ENCODE results near the gene JMJD8. TPM values are rescaled to one million over a fixed set of nuclear protein-coding genes. Genes with fewer than 3 reads are reported as not detected.

Gene JMJD8
- total RNA-seq, 1 donor from 2014 or later, result 34.9 TPM

DNA sequence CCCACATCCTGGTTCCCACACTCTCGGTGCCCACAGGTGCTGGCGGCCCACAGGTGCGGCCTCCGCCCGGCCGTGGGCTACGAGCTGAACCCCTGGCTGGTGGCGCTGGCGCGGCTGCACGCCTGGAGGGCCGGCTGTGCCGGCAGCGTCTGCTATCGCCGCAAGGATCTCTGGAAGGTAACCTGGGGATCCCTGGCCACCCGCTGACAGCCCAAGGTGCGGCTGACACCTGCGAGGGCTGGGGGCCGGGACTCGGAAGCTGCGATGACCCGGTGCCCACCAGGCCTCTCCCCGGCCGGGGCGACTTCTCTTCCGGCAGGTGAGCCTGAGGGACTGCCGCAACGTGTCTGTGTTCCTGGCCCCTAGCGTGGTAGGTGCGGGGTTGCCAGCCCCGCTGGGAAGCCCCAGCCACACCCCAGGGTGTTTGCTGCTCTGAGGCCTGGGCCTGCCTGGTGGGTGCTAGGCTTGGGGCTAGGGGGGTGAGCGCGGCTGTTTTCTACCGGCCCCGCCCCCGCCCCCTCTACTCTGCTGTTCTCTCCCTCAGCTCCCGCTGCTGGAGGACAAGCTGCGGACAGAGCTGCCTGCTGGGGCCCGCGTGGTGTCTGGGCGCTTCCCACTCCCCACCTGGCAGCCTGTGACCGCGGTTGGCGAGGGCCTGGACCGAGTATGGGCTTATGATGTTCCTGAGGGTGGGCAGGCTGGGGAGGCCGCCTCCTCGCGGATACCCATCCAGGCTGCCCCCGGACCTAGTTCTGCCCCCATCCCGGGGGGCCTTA is 37.8 kb upstream of the JMJD8 start:
- DNase-seq, result no peak

DNA sequence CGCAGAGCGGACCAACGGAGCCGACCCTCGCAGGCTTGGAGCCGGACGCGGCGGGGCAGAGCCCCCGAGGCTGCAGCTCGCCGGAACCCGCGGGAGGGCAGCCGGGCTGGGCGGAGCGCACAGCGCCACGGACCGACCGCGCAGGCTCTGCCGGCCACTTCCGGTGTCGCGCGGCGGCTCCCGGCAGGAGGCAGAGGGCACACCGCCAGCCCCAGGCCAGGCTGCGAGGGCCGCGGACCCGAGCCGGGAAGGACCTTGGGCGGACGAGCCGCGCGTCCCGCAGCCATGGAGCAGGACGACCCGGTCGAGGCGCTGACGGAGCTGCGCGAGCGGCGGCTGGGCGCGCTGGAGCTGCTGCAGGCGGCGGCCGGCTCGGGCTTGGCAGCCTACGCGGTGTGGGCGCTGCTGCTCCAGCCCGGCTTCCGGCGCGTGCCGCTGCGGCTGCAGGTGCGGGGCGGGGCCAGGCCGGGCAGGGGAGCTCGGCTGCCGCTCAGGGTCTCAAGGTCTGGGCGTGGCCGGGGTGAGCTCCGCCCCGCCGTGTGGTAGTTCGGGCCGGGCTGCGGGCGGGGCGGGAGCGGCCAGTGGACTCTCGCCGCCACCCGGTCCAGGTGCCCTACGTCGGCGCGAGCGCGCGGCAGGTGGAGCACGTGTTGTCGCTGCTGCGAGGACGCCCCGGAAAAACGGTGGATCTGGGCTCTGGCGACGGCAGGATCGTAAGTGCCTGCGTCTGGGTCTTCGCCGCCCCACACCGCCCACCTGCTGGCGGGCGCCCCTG is 37.0 kb upstream of the JMJD8 start, which contains the start of gene ANTKMT:
TSS of gene ANTKMT (plus strand) at position 157 of the 775 bp plus-strand sequence. CDS start at position 286, 129 bp downstream.
- peak; percentile 71 for DNase-seq

DNA sequence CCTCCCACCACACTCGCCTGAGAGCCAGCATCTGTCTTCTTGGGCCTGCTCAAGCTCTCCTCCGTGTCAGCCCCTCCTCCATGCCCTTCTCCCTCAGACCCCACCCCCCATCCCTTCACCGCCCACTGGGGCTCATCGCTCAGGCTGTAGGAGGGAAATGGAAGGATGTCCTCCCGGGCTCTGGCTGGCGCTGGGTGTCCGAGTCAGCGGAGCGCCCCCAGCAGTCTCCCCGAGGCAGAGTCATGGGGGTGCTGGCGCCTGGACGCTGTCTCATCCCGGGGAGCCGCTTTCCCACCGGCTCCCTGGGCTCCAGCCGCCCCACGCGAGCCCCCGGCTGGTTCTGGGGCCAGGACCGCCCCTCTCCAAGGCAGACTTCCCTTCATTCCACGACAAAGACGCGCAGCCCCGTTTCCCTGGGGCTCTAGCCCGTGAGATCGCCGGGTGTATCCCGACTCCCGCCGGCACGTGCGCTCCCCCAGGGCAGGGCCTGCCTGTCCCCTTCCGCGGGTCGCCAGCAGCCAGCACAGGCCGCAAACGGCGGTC is 36.4 kb upstream of the JMJD8 start:
- peak; percentile 46 for DNase-seq

DNA sequence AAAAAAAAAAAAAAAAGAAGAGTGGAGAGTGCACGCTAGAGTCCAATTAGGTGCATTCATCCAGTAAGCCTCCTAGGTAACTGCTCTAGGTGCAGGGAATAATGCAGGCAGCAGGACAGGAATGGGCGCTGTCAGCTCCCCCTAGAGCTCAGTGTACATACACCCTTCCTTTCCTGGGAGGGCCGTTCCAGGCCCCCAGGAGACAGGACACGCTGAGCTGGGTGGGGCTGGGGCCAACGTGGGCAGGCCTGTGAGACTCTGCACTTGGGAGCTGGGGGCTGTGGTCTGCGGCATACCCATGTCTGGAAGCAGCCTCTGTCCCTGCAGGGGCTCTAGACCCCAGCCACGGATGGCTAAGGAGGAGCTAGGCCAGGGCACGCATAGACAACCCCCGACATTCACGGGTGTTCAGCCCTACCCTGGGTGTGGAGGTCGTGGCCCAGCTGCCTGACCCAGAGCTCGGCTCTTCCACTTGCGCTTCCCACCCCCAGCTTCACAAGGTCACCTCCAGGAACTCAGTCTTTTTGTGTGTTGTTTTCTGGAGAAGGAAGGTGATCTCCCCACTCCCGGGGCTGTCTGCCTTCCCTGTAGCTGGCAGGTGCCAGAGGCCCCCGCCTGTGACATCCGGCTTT is 35.8 kb upstream of the JMJD8 start:
- no peak for DNase-seq

DNA sequence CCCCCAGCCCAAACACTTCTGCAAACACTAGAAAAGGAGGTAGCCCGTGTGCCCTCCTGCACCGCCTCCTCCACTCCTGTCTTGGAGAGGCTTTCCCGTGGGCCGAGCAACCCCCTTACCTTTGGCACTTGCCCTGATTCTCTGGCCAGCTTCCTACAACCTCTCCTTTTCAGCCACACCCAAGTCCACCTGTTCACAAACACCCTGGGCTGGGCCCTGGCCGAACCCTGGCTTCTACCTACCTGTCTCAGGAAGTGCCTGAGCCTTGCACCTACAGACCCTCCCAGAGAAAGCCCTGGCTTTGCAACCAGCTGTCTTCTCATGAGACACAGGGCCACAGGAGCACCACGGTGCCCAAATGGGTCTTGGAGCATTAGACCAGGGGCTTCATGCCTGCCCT is 34.8 kb upstream of the JMJD8 start:
- DNase-seq, result no peak

DNA sequence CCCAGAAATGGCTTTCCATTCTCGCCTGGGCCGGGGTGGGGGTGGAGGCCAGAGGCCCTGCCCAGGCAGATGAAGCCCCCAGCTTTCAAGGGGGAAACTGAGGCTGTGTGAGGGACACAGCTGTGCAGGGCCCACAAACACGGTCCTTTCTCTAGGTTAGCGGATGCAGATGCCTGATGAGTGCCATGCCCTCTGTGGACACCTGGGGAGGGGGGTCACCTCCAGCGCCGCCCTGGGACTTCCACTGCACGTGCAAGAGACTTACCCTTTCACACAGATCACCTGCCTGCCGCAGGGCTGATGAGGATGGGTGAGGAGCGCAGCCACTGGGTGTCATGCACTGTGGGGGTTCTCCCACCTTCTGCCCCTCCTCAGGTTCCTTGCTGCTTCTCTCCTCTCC is 34.3 kb upstream of the JMJD8 start:
- no peak for DNase-seq

DNA sequence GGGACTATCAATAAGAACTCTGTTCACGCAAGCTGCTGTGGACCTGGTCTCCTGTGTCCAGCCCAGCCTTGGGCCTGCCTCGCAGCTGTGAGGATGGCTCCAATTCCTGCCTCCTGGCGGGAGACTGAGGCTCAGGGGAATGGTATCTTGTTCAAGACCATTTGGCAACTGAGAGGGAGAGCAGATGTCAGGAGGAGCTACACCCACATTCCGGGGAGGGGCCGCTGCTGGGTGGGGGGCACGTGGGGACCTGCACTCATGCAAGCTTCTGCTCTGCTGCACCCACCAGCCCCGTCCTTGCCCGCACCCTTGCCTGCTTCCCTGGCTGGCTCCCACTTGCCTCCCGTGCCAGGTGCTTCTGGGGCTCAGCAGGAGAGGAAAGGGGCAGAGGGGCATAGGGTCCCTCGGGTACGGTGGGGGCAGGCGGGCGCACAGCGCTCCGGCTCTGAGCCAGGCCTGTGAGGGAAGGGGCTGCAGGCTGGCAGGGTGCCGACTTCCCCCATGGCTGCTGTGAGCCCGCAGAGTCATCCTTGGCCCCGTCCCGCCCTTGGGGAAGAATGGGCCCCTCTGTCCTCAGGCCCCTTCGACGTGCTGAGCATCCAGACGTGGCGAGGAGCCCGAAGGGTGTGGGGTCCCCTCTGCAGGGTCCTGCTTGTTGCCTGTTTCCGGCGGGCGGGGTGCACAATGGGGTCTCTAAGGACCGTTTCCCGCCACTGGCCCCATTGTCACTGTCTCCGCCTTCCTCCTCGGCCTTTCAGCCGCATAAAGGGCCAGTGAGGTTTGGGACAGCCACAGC is 33.5 kb upstream of the JMJD8 start:
- DNase-seq, result no peak

DNA sequence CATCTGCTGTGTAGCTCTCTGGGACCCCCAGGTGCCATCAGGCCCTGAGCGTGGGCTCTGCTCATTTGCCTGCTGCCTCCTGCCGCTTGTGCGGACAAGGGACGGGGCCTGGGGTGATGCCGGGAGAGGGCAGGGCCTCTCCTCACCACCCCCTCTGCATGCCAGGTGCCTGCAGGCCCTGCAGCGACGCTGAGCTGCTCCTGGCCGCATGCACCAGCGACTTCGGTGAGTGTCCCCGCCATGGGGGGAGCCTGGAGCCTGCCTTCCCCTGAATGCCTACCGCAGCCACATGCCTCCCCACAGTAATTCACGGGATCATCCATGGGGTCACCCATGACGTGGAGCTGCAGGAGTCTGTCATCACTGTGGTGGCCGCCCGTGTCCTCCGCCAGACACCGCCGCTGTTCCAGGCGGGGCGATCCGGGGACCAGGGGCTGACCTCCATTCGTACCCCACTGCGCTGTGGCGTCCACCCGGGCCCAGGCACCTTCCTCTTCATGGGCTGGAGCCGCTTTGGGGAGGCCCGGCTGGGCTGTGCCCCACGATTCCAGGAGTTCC is 32.7 kb upstream of the JMJD8 start:
- no peak for DNase-seq

DNA sequence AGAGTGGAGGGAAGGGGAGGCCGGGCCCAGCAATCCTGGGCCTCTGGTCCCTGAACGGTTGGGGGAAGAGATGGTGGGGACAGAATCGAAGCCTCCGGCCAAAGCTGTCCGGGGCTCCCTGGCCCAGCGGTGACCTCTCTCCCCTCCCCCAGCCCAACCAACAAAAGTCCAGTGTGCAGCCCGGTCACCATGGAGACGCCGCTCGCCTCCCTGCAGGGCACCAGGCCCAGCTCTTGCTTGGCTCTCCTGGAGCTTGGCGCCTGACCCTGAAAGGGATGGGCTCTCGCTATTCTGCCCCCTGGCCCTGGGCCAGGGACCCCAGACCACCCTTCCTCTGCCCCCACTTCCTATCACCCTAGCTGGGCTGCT is 32.0 kb upstream of the JMJD8 start:
- no peak for DNase-seq

DNA sequence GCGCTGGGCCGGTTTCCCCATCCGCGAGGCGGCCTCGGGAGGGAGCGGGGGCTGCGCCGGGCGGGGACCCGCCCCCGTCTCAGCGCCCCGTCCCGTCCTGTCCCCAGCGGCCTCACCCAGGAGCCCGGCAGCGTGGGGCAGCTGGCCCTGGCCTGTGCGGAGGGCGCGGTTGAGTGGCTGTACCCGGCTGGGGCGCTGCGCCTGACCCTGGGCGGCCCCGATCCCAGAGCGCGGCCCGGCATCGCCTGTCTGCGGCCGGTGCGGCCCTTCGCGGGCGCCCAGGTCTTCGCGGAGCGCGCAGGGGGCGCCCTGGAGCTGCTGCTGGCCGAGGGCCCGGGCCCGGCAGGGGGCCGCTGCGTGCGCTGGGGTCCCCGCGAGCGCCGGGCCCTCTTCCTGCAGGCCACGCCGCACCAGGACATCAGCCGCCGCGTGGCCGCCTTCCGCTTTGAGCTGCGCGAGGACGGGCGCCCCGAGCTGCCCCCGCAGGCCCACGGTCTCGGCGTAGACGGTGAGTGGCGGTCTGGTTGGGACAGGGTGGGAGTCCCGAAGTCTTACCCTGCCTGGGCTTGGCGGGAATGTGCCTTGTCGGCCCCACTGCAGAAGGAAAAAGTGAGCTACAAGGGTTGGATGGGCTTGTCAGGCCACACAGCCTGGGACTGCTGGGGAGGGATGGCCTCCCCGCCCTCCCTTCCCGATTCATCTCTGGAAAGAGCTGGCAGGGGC is 31.5 kb upstream of the JMJD8 start:
- DNase-seq, result peak; percentile 37

DNA sequence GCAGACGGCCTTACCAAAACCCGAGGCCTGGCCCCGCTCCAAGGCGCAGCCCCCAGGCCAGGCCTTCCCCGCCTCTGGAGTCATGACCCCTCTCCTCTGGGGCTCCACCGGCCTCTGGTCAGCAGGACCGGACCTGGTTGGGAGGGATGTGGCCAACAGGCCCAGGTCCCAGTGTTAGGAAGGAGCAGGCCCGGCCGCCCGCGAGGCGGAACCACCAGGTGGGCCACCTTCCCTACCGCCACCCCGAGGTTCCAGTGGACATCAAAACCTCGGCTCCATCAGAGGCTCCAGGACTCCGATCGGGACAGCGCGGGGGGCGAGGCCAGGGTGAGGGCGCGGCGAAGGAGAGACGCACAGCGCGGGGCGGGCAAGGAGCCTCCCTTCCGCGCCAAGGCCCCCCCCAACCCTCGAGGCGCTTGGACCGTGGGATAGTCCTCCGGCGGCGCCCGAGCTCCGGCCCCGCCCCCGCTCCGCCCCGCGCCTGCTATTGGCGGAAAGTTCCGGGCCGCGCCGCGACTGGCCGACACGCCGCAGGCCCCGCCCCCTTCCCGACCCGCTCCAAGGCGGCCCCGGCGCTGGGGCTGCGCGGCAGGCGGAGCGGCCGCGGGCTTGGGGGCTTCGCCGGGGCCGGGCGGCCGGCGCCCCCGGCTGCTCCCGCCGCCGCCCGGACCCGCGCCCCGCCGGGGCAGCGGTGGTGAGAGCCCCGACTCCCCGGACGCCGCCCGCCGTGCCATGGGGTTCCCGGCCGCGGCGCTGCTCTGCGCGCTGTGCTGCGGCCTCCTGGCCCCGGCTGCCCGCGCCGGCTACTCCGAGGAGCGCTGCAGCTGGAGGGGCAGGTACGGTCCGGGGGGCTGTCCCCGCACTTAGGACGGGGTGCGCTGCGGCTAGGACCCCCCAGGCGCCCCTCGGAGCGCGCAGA is 30.7 kb upstream of the JMJD8 start, which contains the start of gene METRN:
TSS of gene METRN (plus strand) at position 561 of the 919 bp plus-strand sequence. CDS start at position 733, 172 bp downstream.
- peak; percentile 89 for DNase-seq

DNA sequence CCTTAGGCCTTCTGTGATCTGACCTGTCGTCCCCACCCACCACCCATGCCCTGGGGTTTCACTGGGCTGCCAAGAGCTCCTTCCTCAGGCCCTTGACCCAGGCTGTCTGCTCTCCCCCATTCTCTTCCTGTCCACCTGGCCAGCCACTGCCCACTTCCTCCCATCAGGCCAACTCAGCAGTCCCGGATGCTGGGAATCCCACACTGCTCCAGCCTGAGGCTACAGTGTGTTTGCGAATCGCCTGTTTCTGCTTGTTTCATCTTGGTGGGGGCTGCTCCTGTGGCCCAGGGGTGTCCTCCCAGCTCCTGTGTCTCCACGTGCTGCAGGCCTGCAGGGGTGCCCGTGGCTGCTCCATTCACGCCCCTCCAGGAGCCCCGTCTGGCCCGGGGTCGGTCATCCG is 29.9 kb upstream of the JMJD8 start:
- no peak for DNase-seq

DNA sequence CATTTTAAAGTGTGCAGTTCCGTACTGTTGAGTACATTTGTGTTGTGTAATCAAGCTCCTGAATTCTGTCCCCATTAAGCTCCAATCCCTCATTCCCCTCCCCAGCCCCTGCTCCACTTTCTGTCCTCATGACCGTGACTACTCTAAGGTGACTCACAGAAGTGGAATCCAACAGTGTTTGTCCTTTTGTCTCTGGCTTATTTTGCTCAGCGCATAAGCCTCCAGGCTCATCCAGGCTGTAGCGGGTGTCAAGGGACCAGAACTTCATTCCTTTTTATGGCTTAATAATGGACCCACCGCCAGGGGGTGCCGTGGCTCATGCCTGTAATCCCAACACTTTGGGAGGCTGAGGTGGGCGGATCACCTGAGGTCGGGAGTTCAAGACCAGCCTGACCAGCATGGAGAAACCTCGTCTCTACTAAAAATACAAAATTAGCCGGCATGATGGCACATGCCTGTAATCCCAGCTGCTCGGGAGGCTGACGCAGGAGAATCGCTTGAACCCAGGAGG is 28.7 kb upstream of the JMJD8 start:
- DNase-seq, result peak; percentile 72

DNA sequence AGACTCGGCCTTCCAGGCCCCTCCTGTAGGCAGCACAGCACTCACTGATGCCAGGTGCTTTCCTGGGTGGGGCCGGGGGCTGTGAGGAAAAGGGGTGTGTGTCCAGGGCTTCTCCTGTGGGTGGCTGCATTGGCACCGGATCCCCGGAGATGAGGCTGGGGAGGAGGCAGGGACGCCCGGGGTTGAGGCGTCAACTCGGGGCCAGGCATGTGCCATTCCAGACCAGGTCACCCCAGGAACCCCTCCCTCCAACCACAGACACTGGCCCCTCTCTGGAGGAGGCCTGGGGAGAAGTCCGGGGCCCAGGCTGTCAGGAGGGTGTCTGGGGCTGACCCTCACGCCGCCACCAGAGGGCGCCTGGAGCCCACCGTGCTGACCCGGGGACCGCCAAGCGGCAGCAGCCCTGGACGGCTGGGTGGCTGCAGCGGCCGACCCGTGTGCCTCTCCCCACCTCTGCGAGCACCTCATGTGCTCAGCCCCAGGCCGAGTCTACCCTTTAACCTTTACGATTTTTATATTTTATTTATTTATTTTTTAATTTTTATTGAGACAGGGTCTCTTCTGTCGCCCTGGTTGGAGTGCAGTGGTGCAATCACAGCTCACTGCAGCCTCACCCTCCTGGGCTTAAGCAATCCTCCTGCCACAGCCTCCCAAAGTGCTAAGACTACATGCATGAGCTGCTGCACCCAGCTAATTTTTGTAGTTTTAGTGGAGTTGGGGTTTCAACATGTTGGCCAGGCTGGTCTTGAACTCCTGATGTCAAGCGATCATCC is 27.6 kb upstream of the JMJD8 start:
- peak; percentile 83 for DNase-seq

DNA sequence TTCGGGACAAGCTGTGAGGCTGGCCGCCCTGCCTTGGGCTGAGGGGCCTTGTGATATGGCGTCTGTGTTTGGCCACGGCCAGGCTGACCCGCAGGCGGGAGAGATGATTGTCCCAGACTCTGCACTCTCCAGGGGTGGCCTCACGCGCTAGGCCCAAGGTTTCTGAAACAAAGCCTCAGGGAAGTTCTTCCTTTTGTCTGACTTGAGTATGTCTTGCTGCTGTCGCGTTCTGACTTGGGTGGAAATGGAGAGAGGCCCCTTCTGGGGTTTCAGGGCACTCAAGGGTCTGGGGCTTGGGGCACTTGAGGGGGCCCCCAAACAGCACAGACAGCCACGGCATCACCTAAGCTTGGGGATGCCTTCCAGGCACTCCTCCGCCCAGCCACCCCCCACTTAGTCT is 26.9 kb upstream of the JMJD8 start:
- no peak for DNase-seq

DNA sequence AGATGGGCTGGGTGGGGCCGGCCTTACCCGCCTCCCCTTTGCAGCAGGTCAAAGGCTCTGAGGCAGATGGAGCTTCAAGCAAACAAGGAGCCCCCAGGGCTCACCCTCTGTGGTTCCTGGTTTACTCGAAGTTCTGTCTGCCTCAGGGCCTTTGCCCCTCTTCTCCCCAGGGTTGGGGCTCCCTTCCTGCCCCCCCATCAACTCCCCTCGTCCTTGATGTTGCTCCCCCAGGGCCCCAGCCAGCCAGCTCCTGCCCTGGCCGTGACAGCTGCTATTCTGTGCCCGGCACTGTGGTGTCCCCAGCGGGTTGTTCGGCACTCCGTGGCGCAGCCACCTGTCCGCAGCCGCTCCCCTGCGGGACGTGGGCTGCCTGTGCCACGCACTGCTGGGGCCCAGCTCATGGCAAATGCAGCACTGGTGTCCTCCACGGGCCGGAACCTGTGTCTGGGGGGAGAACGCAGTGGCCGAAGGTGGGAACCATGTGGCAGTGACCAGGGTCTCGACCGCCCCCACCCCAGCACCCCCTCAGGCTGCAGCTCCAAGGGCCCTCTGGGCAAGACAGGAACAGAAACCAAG is 26.5 kb upstream of the JMJD8 start:
- no peak for DNase-seq

DNA sequence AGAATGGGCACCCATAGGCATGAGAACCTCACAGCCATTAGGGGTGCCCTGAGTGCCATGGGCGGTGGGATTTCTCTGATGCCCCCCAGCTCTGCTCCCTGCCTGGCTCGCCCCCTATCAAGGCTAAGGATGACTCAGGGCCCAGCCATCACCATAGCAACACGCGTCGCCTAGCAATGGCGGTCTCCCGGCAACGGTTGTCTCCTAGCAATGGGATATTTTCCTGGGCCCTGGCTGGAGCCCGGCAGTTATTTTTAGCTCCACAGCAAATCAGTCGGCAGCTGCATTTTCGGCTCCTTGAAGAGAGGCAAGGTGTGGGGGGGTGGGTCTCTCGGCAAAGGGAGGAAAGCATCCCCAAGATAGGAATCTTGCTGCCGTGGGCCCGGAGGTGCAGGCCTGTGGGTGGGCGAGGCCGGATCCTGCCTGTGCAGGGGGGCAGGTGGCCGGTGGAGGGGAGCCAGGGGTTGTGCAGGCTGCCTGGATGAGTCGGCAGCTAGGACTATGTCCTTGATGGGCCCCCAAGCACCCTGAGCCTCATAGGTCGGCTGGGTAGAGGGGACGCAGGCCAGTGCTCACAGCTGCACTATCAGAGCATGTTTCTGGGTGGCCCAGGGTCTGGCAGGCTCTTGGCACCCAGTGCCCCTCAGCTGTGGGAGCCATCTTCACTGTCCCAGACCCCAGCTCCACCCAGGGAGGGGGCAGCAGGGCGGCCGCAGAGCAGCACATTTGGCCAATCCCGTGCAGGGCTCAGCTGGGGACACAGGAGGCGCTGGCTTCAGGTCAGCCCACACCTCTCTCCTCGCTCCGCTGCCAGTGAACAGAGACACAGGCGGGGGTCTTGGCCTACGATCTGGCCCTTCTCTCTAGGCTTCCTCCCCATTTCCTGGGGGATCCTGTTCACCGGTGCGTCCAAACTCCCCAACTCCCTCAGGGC is 25.7 kb upstream of the JMJD8 start:
- DNase-seq, result peak; percentile 51

DNA sequence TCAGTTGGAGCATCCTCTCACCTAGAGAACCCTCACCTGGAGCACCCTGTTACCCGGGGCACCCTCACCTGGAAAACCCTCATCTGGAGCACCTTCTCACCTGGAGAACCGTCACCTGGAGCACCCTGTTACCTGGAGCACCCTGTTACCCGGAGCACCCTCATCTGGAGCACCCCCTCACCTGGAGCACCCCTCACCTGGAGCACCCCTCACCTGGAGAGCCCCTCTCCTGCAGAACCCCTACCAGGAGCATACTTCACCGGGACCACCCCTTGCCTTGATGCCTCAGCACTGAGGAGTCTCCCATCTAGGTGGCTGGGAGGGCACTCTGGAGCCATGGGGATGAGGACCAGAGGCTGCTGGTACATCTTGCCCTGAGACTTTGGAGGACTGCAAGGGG is 24.8 kb upstream of the JMJD8 start:
- no peak for DNase-seq
